ENCODE results near the gene FIBCD1. TPM values are rescaled to one million over a fixed set of nuclear protein-coding genes. Genes with fewer than 3 reads are reported as not detected.

Gene FIBCD1
- total RNA-seq, 1 donor from 2014 or later: 0.53 TPM

GRCh38 chr9:130920233-130920632 lies 18.8 kb downstream of the FIBCD1 start:
- H3K36me3 Mint-ChIP-seq: no peaks in the 10 kb centered on the region
- H3K27me3 Mint-ChIP-seq: peaks cover 22% of the 10 kb centered on the region
- no peak overlapping the region for H3K27ac Mint-ChIP-seq
- TF ChIP-seq CTCF (conservative IDR thresholded peaks at IDR 0.05): no peak
- no peak for DNase-seq (ENCODE audit: extremely low spot score, unreplicated experiment)
- H3K4me3 Mint-ChIP-seq: no peak overlapping the region
- no peaks in the 10 kb centered on the region for H3K9me3 Mint-ChIP-seq
- H3K4me1 Mint-ChIP-seq (ENCODE audit: unreplicated experiment): peaks cover 19% of the 10 kb centered on the region

GRCh38 chr9:130919559-130920145 lies 19.4 kb downstream of the FIBCD1 start:
- no peak for TF ChIP-seq CTCF (conservative IDR thresholded peaks at IDR 0.05)
- DNase-seq (ENCODE audit: extremely low spot score, unreplicated experiment): no peak
- Mint-ChIP-seq H3K36me3 (no peaks in the 10 kb centered on the region), H3K4me3 (no peak overlapping the region), H3K4me1 (ENCODE audit: unreplicated experiment) (peaks cover 19% of the 10 kb centered on the region), H3K27me3 (peaks cover 22% of the 10 kb centered on the region), H3K27ac (no peak overlapping the region), H3K9me3 (no peaks in the 10 kb centered on the region)

GRCh38 chr9:130918826-130919558 lies 20.1 kb downstream of the FIBCD1 start:
- Mint-ChIP-seq H3K27me3 (peaks cover 22% of the 10 kb centered on the region), H3K9me3 (no peaks in the 10 kb centered on the region), H3K4me1 (ENCODE audit: unreplicated experiment) (peaks cover 19% of the 10 kb centered on the region), H3K36me3 (no peaks in the 10 kb centered on the region), H3K27ac (no peak overlapping the region), H3K4me3 (no peak overlapping the region)
- TF ChIP-seq CTCF (conservative IDR thresholded peaks at IDR 0.05): no peak
- no peak for DNase-seq (ENCODE audit: extremely low spot score, unreplicated experiment)

GRCh38 chr9:130918101-130918825 lies 20.8 kb downstream of the FIBCD1 start:
- Mint-ChIP-seq H3K36me3 (no peaks in the 10 kb centered on the region), H3K9me3 (no peaks in the 10 kb centered on the region), H3K27me3 (peaks cover 22% of the 10 kb centered on the region), H3K4me1 (ENCODE audit: unreplicated experiment) (peaks cover 21% of the 10 kb centered on the region), H3K4me3 (no peak overlapping the region), H3K27ac (no peak overlapping the region)
- no peak for TF ChIP-seq CTCF (conservative IDR thresholded peaks at IDR 0.05)
- no peak for DNase-seq (ENCODE audit: extremely low spot score, unreplicated experiment)

GRCh38 chr9:130917168-130917960 lies 21.7 kb downstream of the FIBCD1 start:
- H3K36me3 Mint-ChIP-seq: no peaks in the 10 kb centered on the region
- no peak for DNase-seq (ENCODE audit: extremely low spot score, unreplicated experiment)
- no peak for TF ChIP-seq CTCF (conservative IDR thresholded peaks at IDR 0.05)
- H3K4me3 Mint-ChIP-seq: no peak overlapping the region
- H3K27ac Mint-ChIP-seq: no peak overlapping the region
- H3K9me3 Mint-ChIP-seq: no peaks in the 10 kb centered on the region
- peaks cover 17% of the 10 kb centered on the region for H3K4me1 Mint-ChIP-seq (ENCODE audit: unreplicated experiment)
- peaks cover 15% of the 10 kb centered on the region for H3K27me3 Mint-ChIP-seq
